Measurements from ENCODE around the gene PLA2G2F.

PLA2G2F gene

GRCh38 chr1:20099533-20099932, 39.6 kb upstream of the PLA2G2F start:
- no peaks in the 10 kb centered on the region for H3K36me3 ChIP-seq (ENCODE audit: control insufficient read depth in 2 of 2, insufficient read depth in 1 of 2, low read length in 2 of 2)
- ChIA-PET POLR2A (no interaction called here), CTCF (interaction anchor here (0.7 to 5.2 kb wide), 4 partner anchors 53 to 393 kb away, joined by 3 to 47 read pairs (median 3); no protein-coding TSS in a partner anchor)
- no peaks in the 10 kb centered on the region for H3K4me1 ChIP-seq (ENCODE audit: control insufficient read depth, insufficient read depth, low read length)
- TF ChIP-seq ZFHX2 (tag by site-specific recombination; conservative IDR thresholded peaks at IDR 0.05) = peak; percentile 40
- no peak for TF ChIP-seq BCL11A (tag by site-specific recombination; IDR thresholded peaks at IDR 0.05; ENCODE audit: low read depth)
- no peak for TF ChIP-seq ZBTB20 (tag by site-specific recombination; IDR thresholded peaks at IDR 0.05)
- TF ChIP-seq ZNF548 (tag by site-specific recombination; IDR thresholded peaks at IDR 0.05) = no peak
- no peak for TF ChIP-seq MYNN (tag by site-specific recombination; IDR thresholded peaks at IDR 0.05; ENCODE audit: borderline replicate concordance)
- H3K9me3 ChIP-seq (ENCODE audit: control insufficient read depth, insufficient read depth, low read depth, low read length) = no peaks in the 10 kb centered on the region
- H3K27ac ChIP-seq (ENCODE audit: extremely low read depth, low read depth, low read length) = no peak overlapping the region
- no peak overlapping the region for H3K4me3 ChIP-seq (ENCODE audit: low read depth, low read length)

- CTCF ChIA-PET = interaction anchor here (0.7 to 5.2 kb wide), 10 partner anchors 42 to 366 kb away, joined by 3 to 47 read pairs (median 4); no protein-coding TSS in a partner anchor
- H3K27ac ChIP-seq (ENCODE audit: extremely low read depth, low read depth, low read length) = no peak overlapping the region
- POLR2A ChIA-PET = no interaction called here
- TF ChIP-seq SCRT2 (tag by site-specific recombination; IDR thresholded peaks at IDR 0.05) (peak; percentile 100), ZNF654 (tag by site-specific recombination; IDR thresholded peaks at IDR 0.05; ENCODE audit: low read depth) (peak; percentile 83), ZNF660 (tag by site-specific recombination; IDR thresholded peaks at IDR 0.05) (no peak), ZNF2 (tag by site-specific recombination; IDR thresholded peaks at IDR 0.05) (no peak), BCL11B (tag by site-specific recombination; IDR thresholded peaks at IDR 0.05; ENCODE audit: low read depth) (no peak), MEIS1 (CRISPR knock-in tag; IDR thresholded peaks at IDR 0.05; ENCODE audit: borderline replicate concordance) (no peak), SCRT1 (tag by site-specific recombination; IDR thresholded peaks at IDR 0.05; ENCODE audit: borderline replicate concordance) (peak; percentile 99), CTCF (tag by site-specific recombination; IDR thresholded peaks at IDR 0.05) (peak; percentile 70), SALL2 (tag by site-specific recombination; IDR thresholded peaks at IDR 0.05; ENCODE audit: borderline replicate concordance) (no peak), HIC1 (tag by site-specific recombination; IDR thresholded peaks at IDR 0.05) (no peak), SP3 (tag by site-specific recombination; IDR thresholded peaks at IDR 0.05) (no peak), ZNF488 (tag by site-specific recombination; IDR thresholded peaks at IDR 0.05) (no peak), ZNF426 (tag by site-specific recombination; IDR thresholded peaks at IDR 0.05) (no peak)
- no peaks in the 10 kb centered on the region for H3K4me1 ChIP-seq (ENCODE audit: control insufficient read depth, insufficient read depth, low read length)
- H3K9me3 ChIP-seq (ENCODE audit: control insufficient read depth, insufficient read depth, low read depth, low read length) = no peaks in the 10 kb centered on the region
- H3K36me3 ChIP-seq (ENCODE audit: control insufficient read depth in 2 of 2, insufficient read depth in 1 of 2, low read length in 2 of 2) = no peaks in the 10 kb centered on the region
- H3K4me3 ChIP-seq (ENCODE audit: low read depth, low read length) = no peak overlapping the region
Measured at GRCh38 chr1:20100632-20101355, 38.3 kb upstream of the PLA2G2F start.

Measured in HEK293 (cell line).